Measurements from ENCODE around the gene EXOC3L4.
"Not testable (repeated sequence)": the region's sequence is repeated elsewhere in the genome, so short reads cannot be mapped to it uniquely, and the experiment has no call there.

The EXOC3L4 gene

GRCh38 chr14:103115845-103116572 lies 21.5 kb downstream of the EXOC3L4 start:
- Histone ChIP-seq H4K20me1 (ENCODE audit: control insufficient read depth, insufficient read depth, low read depth, low read length) (no peaks in the 10 kb centered on the region), H3K27me3 (ENCODE audit: control insufficient read depth, low read length) (no peaks in the 10 kb centered on the region), H3K27ac (ENCODE audit: low read depth, low read length) (no peak overlapping the region), H3K79me2 (ENCODE audit: control insufficient read depth, low read length) (no peaks in the 10 kb centered on the region), H3K4me1 (ENCODE audit: control insufficient read depth, low read length) (peaks cover 77% of the 10 kb centered on the region), H3K9me3 (ENCODE audit: control insufficient read depth, insufficient read depth, low read length) (no peaks in the 10 kb centered on the region), H3F3A (ENCODE audit: control insufficient read depth, insufficient read depth) (peaks cover 17% of the 10 kb centered on the region), H3K36me3 (ENCODE audit: control insufficient read depth, low read length) (no peaks in the 10 kb centered on the region), H3K9me2 (replicated peaks; ENCODE audit: control insufficient read depth, low read length) (no peaks in the 10 kb centered on the region), H3K4me3 (ENCODE audit: low read length) (no peak overlapping the region), H3K4me2 (ENCODE audit: low read length) (no peak overlapping the region)
- TF ChIP-seq, protein P1, sequence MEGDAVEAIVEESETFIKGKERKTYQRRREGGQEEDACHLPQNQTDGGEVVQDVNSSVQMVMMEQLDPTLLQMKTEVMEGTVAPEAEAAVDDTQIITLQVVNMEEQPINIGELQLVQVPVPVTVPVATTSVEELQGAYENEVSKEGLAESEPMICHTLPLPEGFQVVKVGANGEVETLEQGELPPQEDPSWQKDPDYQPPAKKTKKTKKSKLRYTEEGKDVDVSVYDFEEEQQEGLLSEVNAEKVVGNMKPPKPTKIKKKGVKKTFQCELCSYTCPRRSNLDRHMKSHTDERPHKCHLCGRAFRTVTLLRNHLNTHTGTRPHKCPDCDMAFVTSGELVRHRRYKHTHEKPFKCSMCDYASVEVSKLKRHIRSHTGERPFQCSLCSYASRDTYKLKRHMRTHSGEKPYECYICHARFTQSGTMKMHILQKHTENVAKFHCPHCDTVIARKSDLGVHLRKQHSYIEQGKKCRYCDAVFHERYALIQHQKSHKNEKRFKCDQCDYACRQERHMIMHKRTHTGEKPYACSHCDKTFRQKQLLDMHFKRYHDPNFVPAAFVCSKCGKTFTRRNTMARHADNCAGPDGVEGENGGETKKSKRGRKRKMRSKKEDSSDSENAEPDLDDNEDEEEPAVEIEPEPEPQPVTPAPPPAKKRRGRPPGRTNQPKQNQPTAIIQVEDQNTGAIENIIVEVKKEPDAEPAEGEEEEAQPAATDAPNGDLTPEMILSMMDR (IDR thresholded peaks at IDR 0.05; ENCODE audit: low read depth, low read length, poor library complexity, severe bottlenecking): no peak
- TF ChIP-seq EZH2phosphoT487 (IDR thresholded peaks at IDR 0.05; ENCODE audit: borderline replicate concordance, low read length): no peak

DNA sequence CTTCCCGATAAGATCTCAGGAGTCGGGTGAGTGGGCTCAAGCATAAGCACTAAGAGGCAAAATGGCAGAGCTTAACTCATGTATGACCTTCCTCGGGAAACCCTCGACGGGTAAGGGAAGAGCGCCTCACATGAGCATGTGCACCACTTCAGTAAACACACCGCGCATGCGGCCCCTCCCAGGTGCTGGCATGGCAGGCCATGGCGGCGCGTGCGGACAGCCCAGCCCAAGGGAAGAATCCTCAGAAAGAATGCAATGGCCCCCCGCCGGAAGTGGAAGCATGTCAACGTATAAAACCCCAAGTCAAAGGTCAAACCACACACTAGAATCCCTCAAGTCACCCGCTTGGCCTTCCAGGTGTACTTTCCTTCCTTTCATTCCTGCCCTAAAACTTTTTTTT lies 22.1 kb downstream of the EXOC3L4 start:
- H3K4me3 ChIP-seq (ENCODE audit: low read length): no peak overlapping the region
- TF ChIP-seq, protein P1 (IDR thresholded peaks at IDR 0.05; ENCODE audit: low read depth, low read length, poor library complexity, severe bottlenecking): no peak
- TF ChIP-seq EZH2phosphoT487 (IDR thresholded peaks at IDR 0.05; ENCODE audit: borderline replicate concordance, low read length): no peak
- no peak overlapping the region for H3K27ac ChIP-seq (ENCODE audit: low read depth, low read length)
- H3K9me3 ChIP-seq (ENCODE audit: control insufficient read depth, insufficient read depth, low read length): no peaks in the 10 kb centered on the region
- no peaks in the 10 kb centered on the region for H3K79me2 ChIP-seq (ENCODE audit: control insufficient read depth, low read length)
- H3K9me2 ChIP-seq (replicated peaks; ENCODE audit: control insufficient read depth, low read length): no peaks in the 10 kb centered on the region
- peaks cover 77% of the 10 kb centered on the region for H3K4me1 ChIP-seq (ENCODE audit: control insufficient read depth, low read length)
- H3K36me3 ChIP-seq (ENCODE audit: control insufficient read depth, low read length): no peaks in the 10 kb centered on the region
- H3K4me2 ChIP-seq (ENCODE audit: low read length): no peak overlapping the region
- peaks cover 23% of the 10 kb centered on the region for H3F3A ChIP-seq (ENCODE audit: control insufficient read depth, insufficient read depth)
- no peaks in the 10 kb centered on the region for H4K20me1 ChIP-seq (ENCODE audit: control insufficient read depth, insufficient read depth, low read depth, low read length)
- H3K27me3 ChIP-seq (ENCODE audit: control insufficient read depth, low read length): no peaks in the 10 kb centered on the region

DNA sequence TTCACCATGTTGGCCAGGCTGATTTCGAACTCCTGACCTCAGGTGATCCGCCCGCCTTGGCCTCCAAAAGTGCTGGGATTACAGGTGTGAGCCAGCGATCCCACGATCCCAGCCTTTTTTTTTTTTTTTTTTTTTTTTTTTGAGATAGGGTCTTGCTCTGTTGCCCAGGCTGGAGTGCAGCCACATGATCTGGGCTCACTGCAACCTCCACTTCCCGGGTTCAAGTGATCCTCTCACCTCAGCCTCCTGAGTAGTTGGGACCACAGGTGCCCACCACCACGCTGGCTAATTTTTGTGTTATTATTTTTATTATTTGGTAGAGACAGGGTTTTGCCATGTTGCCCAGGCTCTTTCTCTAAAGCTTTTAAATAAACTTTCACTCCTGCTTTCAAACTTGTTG lies 23.0 kb downstream of the EXOC3L4 start:
- not testable (repeated sequence) for H3K4me3 ChIP-seq (ENCODE audit: low read length); H3K27me3 ChIP-seq (ENCODE audit: control insufficient read depth, low read length); H3K36me3 ChIP-seq (ENCODE audit: control insufficient read depth, low read length); H3K9me2 ChIP-seq (replicated peaks; ENCODE audit: control insufficient read depth, low read length); H4K20me1 ChIP-seq (ENCODE audit: control insufficient read depth, insufficient read depth, low read depth, low read length); H3K27ac ChIP-seq (ENCODE audit: low read depth, low read length); H3K79me2 ChIP-seq (ENCODE audit: control insufficient read depth, low read length); H3K9me3 ChIP-seq (ENCODE audit: control insufficient read depth, insufficient read depth, low read length)
- H3K4me1 ChIP-seq (ENCODE audit: control insufficient read depth, low read length): peaks cover 77% of the 10 kb centered on the region
- 0 out of 2 replicates have a peak overlapping the region, but pooled peaks have one; percentile 21 for H3K4me2 ChIP-seq (ENCODE audit: low read length)
- peaks cover 28% of the 10 kb centered on the region for H3F3A ChIP-seq (ENCODE audit: control insufficient read depth, insufficient read depth)

GRCh38 chr14:103118018-103118662 lies 23.6 kb downstream of the EXOC3L4 start:
- no peak overlapping the region for H3K27ac ChIP-seq (ENCODE audit: low read depth, low read length)
- H3F3A ChIP-seq (ENCODE audit: control insufficient read depth, insufficient read depth): peaks cover 30% of the 10 kb centered on the region
- H3K79me2 ChIP-seq (ENCODE audit: control insufficient read depth, low read length): no peaks in the 10 kb centered on the region

More at GRCh38 chr14:103118018-103118662, 23.6 kb downstream of the EXOC3L4 start:
- TF ChIP-seq, protein P1 (IDR thresholded peaks at IDR 0.05; ENCODE audit: low read depth, low read length, poor library complexity, severe bottlenecking): no peak
- TF ChIP-seq EZH2phosphoT487 (IDR thresholded peaks at IDR 0.05; ENCODE audit: borderline replicate concordance, low read length): no peak
- Histone ChIP-seq H3K9me3 (ENCODE audit: control insufficient read depth, insufficient read depth, low read length) (no peaks in the 10 kb centered on the region), H3K4me2 (ENCODE audit: low read length) (peak overlapping the region; percentile 38), H3K27me3 (ENCODE audit: control insufficient read depth, low read length) (no peaks in the 10 kb centered on the region), H3K36me3 (ENCODE audit: control insufficient read depth, low read length) (no peaks in the 10 kb centered on the region), H3K4me3 (ENCODE audit: low read length) (no peak overlapping the region), H3K9me2 (replicated peaks; ENCODE audit: control insufficient read depth, low read length) (no peaks in the 10 kb centered on the region), H4K20me1 (ENCODE audit: control insufficient read depth, insufficient read depth, low read depth, low read length) (no peaks in the 10 kb centered on the region), H3K4me1 (ENCODE audit: control insufficient read depth, low read length) (peaks cover 77% of the 10 kb centered on the region)
